Measurements from ENCODE around the gene NUDT16L1.

The NUDT16L1 gene

DNA sequence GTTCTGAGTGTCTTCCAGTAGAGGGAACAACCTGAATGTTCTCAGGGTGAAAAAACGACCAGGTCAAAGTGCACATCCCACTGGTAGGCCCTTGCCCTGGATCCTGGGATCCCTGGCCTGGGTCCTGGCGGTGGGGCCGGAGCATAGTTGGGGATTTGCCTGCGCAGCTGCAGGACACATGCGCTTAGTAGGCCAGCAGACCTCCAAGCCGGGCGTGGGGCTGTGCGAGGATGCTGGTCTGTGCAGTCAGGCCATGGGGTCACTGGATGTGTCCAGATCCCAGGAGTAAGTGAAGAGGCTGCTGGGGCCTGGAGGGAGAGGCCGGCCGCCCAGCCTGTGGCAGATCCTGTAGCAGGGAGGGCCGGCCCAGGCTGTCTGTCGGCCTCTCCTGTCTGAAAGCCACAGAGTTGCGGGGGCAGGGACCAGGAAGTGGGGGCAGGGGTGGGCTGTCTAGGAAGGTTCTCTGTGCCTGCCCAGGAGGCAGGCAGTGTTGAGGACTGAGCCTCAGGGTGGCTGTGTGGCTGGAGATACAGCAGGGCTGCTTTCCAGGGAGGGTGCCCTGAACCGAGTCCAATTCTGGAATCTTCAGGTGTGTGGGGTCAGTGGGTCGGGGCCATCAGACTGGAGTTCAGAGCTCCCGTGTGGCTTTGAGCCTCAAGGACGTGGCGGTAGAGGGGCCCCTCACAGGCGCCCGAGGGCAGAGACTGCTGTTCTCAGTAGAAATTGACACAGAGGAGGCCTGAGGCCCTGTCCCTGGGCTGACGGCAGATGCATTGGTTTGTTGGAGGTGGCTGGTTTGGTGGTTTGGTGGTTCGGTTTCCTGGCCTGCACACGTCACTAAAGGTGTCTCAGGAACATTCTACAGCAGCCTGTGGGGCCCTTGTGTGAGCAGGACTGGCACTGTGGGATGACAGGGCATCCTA is 17.2 kb upstream of the NUDT16L1 start:
- no peak for TF ChIP-seq CTCF (conservative IDR thresholded peaks at IDR 0.05; ENCODE audit: low read depth, low read length)
- DNase-seq (ENCODE audit: low read depth) = no peak
- no peak overlapping the region for H3K4me3 ChIP-seq (ENCODE audit: low read length)

DNA sequence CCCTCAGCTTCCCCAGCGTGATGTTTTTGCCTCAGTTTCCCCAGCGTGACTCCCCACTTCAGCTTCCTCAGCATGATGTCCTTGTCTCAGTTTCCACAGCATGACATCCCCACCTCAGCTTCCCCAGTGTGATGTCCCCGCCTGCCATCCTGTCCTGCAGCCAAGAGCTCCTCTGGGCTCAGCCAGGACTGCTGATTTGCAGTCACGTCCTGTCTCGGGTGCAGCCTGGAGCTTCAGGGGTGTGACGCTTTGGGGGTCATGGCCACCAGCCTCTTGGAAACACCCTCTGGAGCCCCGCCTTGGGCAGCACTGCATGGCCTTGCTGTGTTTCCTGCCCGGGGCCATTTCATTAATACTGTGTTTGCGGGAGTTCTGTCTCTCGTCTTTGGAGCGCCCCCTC is 16.5 kb upstream of the NUDT16L1 start:
- H3K4me3 ChIP-seq (ENCODE audit: low read length) = no peak overlapping the region
- no peak for TF ChIP-seq CTCF (conservative IDR thresholded peaks at IDR 0.05; ENCODE audit: low read depth, low read length)
- DNase-seq (ENCODE audit: low read depth) = no peak

DNA sequence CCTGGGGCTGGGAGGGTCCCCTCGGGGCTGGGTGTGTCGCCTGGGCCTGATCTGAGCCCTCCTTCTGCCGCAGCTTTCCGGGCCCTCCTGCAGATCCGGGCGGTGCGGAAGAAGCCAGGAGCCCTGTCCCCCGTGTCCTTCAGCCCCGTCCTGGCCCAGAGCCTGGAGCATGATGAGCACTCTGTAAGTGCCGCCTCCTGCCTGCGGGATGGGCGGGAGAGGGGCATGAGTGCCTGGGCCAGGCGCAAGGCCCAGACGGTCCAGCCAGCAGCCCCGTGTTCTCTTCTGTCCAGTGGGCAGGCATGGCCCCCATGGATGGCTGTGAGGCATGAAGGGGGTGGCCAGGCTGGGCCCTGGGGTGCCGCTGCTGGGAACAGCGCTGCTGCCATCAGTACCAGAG is 16.0 kb upstream of the NUDT16L1 start:
- no peak for DNase-seq (ENCODE audit: low read depth)
- H3K4me3 ChIP-seq (ENCODE audit: low read length) = no peak overlapping the region
- TF ChIP-seq CTCF (conservative IDR thresholded peaks at IDR 0.05; ENCODE audit: low read depth, low read length) = no peak

DNA sequence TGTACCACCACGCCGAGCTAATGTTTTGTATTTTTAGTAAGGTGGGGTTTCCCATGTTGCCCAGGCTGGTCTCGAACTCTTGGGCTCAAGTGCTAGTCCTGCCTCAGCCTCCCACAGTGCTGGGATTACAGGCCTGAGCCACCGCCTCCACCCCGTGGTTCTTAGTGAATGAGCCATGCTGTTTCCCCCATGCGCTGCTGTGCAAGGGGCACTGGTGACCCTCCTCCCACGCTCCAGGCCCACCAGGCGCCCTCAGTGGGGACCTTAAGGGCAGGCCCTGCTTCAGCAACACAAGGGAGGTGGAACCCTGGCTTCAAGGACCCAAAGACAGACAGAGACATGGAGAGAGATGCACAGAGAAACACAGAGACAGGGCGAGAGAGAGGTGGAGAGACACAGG is 15.4 kb upstream of the NUDT16L1 start:
- H3K4me3 ChIP-seq (ENCODE audit: low read length) = no peak overlapping the region
- no peak for TF ChIP-seq CTCF (conservative IDR thresholded peaks at IDR 0.05; ENCODE audit: low read depth, low read length)
- DNase-seq (ENCODE audit: low read depth) = no peak

DNA sequence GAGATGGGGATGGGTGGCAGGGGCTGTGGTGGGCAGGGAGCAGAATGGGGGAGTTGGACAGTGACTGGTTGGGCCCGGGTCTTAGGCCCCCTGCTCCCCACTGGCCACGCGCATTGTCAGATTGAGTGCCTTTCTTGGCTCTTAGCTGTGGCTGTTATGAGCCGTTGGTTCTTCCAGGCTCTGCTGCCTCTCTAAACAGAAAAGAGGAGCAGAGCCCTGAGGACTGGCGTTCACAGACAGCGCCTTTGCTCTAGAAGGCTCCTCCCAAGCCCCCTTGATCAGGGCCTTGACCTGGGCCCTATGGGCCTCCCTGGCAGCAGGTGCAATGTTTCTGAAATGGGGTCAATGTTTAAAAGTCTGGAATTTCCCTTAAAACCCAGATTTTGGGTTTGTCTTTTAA is 14.8 kb upstream of the NUDT16L1 start:
- no peak for DNase-seq (ENCODE audit: low read depth)
- no peak overlapping the region for H3K4me3 ChIP-seq (ENCODE audit: low read length)
- no peak for TF ChIP-seq CTCF (conservative IDR thresholded peaks at IDR 0.05; ENCODE audit: low read depth, low read length)

DNA sequence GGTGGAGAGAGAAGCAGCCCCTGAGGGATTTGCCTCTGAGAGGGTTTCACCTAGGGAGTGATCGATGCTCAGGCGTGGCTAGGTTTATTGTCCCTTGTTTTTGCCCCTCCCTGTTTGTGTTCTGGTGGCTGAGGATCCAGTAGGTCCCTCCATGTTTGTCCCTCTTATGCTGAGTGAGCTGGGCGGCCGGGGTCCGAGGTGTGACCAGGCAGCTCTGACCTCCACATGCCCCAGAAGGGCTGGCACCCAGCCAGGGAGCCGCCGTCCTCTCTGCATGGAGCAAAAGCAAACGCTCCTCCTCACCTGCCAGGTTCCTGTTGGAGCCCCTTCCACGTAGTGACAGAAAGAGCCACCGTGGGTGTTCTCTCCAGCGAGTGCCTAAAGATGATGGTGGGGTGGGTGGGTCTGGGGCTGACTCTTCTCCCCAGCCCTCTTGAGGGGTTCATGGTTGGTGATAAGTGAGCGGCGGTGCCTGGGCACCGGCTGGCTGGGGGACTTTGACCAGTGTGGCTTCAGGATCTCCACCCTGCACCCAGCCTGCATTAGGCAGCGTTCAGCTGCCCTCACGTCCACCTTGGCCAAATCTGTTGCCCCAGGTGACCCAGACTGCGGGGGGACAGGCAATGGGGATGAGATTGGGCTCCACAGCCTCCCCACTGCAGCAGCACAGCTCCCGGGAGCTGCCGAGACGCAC is 14.1 kb upstream of the NUDT16L1 start:
- TF ChIP-seq CTCF (conservative IDR thresholded peaks at IDR 0.05; ENCODE audit: low read depth, low read length) = no peak
- H3K4me3 ChIP-seq (ENCODE audit: low read length) = no peak overlapping the region
- DNase-seq (ENCODE audit: low read depth) = no peak
